ENCODE measurements around the gene GAS5.

GRCh38 chr1:173876732-173877131 lies 8.9 kb upstream of the GAS5 start:
- no peak for TF ChIP-seq CTCF (conservative IDR thresholded peaks at IDR 0.05; ENCODE audit: low read length)
- TF ChIP-seq EZH2phosphoT487 (IDR thresholded peaks at IDR 0.05; ENCODE audit: borderline replicate concordance, low read depth, low read length): no peak
